Adipose tissue (tissue), 3 donors: ENCODE results near the gene UCK1. TPM values are rescaled to one million over a fixed set of nuclear protein-coding genes. Genes with fewer than 3 reads are reported as not detected.

Experiments used
- polyA plus RNA-seq, 3 donors: library from polyadenylated mRNA; stranded (reverse); fragments of 200-250 nt; gene quantifications; one replicate each; pipeline ENCODE4 v1.2.3, GENCODE V29; 2013
- donor health status: healthy with polysubstance abuse.
- donor health status: Bipolar disorder and iron deficiency.
- donor health status: healthy.

Gene UCK1
- polyA plus RNA-seq, 3 donors = 25.1 to 25.4 (median 25.2) TPM

Other genes with a start within 250 kb of the UCK1 start
- 1 to 10 TPM; 1.5 to 5.6 (median 5.6) TPM for gene PLPP7, start 241.5 kb downstream of the UCK1 start, polyA plus RNA-seq
- gene PRRC2B, start 137.2 kb downstream of the UCK1 start, polyA plus RNA-seq = 10 to 100 TPM; 31.8 to 66.5 (median 54.8) TPM
- 10 to 100 TPM; 14.4 to 17.9 (median 15.5) TPM for gene POMT1, start 28.3 kb downstream of the UCK1 start, polyA plus RNA-seq
- under 1 TPM; 0.28 to 0.82 (median 0.34) TPM for gene PRRT1B, start 14.3 kb upstream of the UCK1 start, polyA plus RNA-seq
- gene RAPGEF1, start 208.8 kb upstream of the UCK1 start, polyA plus RNA-seq = 10 to 100 TPM; 31.2 to 34.8 (median 32.8) TPM